ENCODE data around the gene ZBTB40. TPM values are rescaled to one million over a fixed set of nuclear protein-coding genes. Genes with fewer than 3 reads are reported as not detected.

The ZBTB40 gene
- total and polyA plus RNA-seq, 4 donors = 6.6 to 19.3 (median 12.0) TPM

- TF ChIP-seq CTCF (IDR thresholded peaks at IDR 0.05; ENCODE audit: control extremely low read depth, extremely low read depth) = no peak
- peaks cover 22 to 38% (median 25%) of the 10 kb centered on the region in 4 donors for H3K36me3 ChIP-seq (ENCODE audit: control insufficient read depth in 4 of 4, insufficient read depth in 4 of 4, low read length in 4 of 4)
- no peaks in the 10 kb centered on the region for H3K27me3 ChIP-seq (ENCODE audit: control insufficient read depth in 3 of 3, insufficient read depth in 3 of 3, low read length in 2 of 3)
- H3K4me1 ChIP-seq (ENCODE audit: control insufficient read depth in 5 of 5, insufficient read depth in 5 of 5, low read length in 5 of 5) = peaks cover 0 to 32% (median 16%) of the 10 kb centered on the region in 5 donors
- H3K9ac ChIP-seq (ENCODE audit: insufficient read depth in 1 of 2, low read length in 2 of 2) = no peak overlapping the region
- DNase-seq (no peak), ATAC-seq (ENCODE audit: insufficient read depth, low FRiP score) (no peak)
- no peaks in the 10 kb centered on the region for H3K9me3 ChIP-seq (ENCODE audit: control insufficient read depth in 4 of 4, insufficient read depth in 3 of 4, low read length in 3 of 4)
- no peak overlapping the region for H3K27ac ChIP-seq (ENCODE audit: low read depth in 1 of 2, low read length in 1 of 2)
- H3K4me3 ChIP-seq = no peak overlapping the region
- 95 to 96% methylated on average over 8 of the region's 8 CpGs for WGBS, 2 donors
Observed at GRCh38 chr1:22506130-22506692, 54.6 kb downstream of the ZBTB40 start.

DNA sequence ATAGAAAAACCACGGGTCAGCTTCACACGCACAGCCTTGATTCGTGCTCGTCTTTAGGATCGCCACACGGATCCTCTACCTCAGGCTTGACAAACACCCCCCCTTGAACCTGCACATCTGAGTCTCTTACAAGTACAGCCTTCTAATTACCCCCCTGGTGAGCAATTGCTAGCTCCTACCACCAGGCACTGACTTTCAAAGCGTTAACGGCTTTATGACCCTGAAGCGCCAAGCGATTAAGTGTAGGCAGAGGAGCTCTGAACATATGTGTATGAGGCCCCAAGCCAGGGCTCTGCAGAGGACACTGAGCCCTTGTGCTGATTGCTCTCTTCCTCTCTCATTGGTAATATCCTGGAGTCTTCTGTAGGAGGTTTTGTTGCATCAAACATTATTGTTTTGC is 55.9 kb downstream of the ZBTB40 start:
- 91 to 92% methylated on average over 10 of the region's 10 CpGs for WGBS, 2 donors
- H3K27me3 ChIP-seq (ENCODE audit: control insufficient read depth in 3 of 3, insufficient read depth in 3 of 3, low read length in 2 of 3) = no peaks in the 10 kb centered on the region
- DNase-seq (peak; percentile 68 to 83 (median 77)), ATAC-seq (ENCODE audit: insufficient read depth, low FRiP score) (no peak)
- TF ChIP-seq CTCF (IDR thresholded peaks at IDR 0.05; ENCODE audit: control extremely low read depth, extremely low read depth) = no peak
- H3K9me3 ChIP-seq (ENCODE audit: control insufficient read depth in 4 of 4, insufficient read depth in 3 of 4, low read length in 3 of 4) = no peaks in the 10 kb centered on the region
- H3K36me3 ChIP-seq (ENCODE audit: control insufficient read depth in 4 of 4, insufficient read depth in 4 of 4, low read length in 4 of 4) = peaks cover 23 to 38% (median 30%) of the 10 kb centered on the region in 4 donors
- H3K27ac ChIP-seq (ENCODE audit: low read depth in 1 of 2, low read length in 1 of 2) = no peak overlapping the region
- H3K9ac ChIP-seq (ENCODE audit: insufficient read depth in 1 of 2, low read length in 2 of 2) = no peak overlapping the region
- no peak overlapping the region for H3K4me3 ChIP-seq
- H3K4me1 ChIP-seq (ENCODE audit: control insufficient read depth in 5 of 5, insufficient read depth in 5 of 5, low read length in 5 of 5) = peaks cover 0 to 32% (median 13%) of the 10 kb centered on the region in 5 donors

DNA sequence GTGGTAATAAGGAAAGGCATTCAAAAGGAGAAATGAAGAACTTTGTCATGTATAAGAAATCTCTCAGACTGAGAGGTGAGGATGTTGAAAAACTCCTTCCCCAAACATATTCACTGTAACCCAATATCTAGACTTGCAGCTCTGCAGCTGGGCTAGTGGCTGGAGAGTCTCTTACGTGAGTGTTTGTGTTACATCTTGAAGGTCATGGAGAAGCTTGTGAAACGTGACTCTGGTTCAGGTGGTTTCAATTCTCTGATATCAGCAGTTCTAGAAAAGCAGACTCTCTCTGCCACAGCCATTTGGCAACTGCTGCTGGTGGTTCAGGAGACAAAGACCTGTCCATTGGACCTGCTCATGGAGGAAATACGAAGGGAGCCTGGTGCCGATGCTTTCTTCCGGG is 56.7 kb downstream of the ZBTB40 start:
- 74 to 84% methylated on average over 5 of the region's 5 CpGs for WGBS, 2 donors
- peaks cover 0 to 30% (median 10%) of the 10 kb centered on the region in 5 donors for H3K4me1 ChIP-seq (ENCODE audit: control insufficient read depth in 5 of 5, insufficient read depth in 5 of 5, low read length in 5 of 5)
- ATAC-seq (ENCODE audit: insufficient read depth, low FRiP score) (no peak), DNase-seq (peak; percentile 40 to 77 (median 45))
- TF ChIP-seq CTCF (IDR thresholded peaks at IDR 0.05; ENCODE audit: control extremely low read depth, extremely low read depth) = no peak
- H3K36me3 ChIP-seq (ENCODE audit: control insufficient read depth in 4 of 4, insufficient read depth in 4 of 4, low read length in 4 of 4) = peaks cover 26 to 42% (median 33%) of the 10 kb centered on the region in 4 donors
- no peak overlapping the region for H3K4me3 ChIP-seq
- H3K27me3 ChIP-seq (ENCODE audit: control insufficient read depth in 3 of 3, insufficient read depth in 3 of 3, low read length in 2 of 3) = no peaks in the 10 kb centered on the region
- H3K27ac ChIP-seq (ENCODE audit: low read depth in 1 of 2, low read length in 1 of 2) = no peak overlapping the region
- no peak overlapping the region for H3K9ac ChIP-seq (ENCODE audit: insufficient read depth in 1 of 2, low read length in 2 of 2)
- H3K9me3 ChIP-seq (ENCODE audit: control insufficient read depth in 4 of 4, insufficient read depth in 3 of 4, low read length in 3 of 4) = peaks cover 0 to 2% (median 0%) of the 10 kb centered on the region in 4 donors

- 85 to 93% methylated on average over 3 of the region's 3 CpGs for WGBS, 2 donors
- Histone ChIP-seq H3K9ac (ENCODE audit: insufficient read depth in 1 of 2, low read length in 2 of 2) (no peak overlapping the region), H3K27ac (ENCODE audit: low read depth in 1 of 2, low read length in 1 of 2) (no peak overlapping the region), H3K9me3 (ENCODE audit: control insufficient read depth in 4 of 4, insufficient read depth in 3 of 4, low read length in 3 of 4) (peaks cover 0 to 2% (median 0%) of the 10 kb centered on the region in 4 donors), H3K36me3 (ENCODE audit: control insufficient read depth in 4 of 4, insufficient read depth in 4 of 4, low read length in 4 of 4) (peaks cover 26 to 46% (median 36%) of the 10 kb centered on the region in 4 donors), H3K27me3 (ENCODE audit: control insufficient read depth in 3 of 3, insufficient read depth in 3 of 3, low read length in 2 of 3) (no peaks in the 10 kb centered on the region), H3K4me1 (ENCODE audit: control insufficient read depth in 5 of 5, insufficient read depth in 5 of 5, low read length in 5 of 5) (peaks cover 0 to 24% (median 8%) of the 10 kb centered on the region in 5 donors), H3K4me3 (no peak overlapping the region)
- DNase-seq (peak in 1 of 3 donors; percentile 58), ATAC-seq (ENCODE audit: insufficient read depth, low FRiP score) (no peak)
- no peak for TF ChIP-seq CTCF (IDR thresholded peaks at IDR 0.05; ENCODE audit: control extremely low read depth, extremely low read depth)
Observed at GRCh38 chr1:22508991-22509390, 57.3 kb downstream of the ZBTB40 start.

All from lung (tissue), 12 donors.